Caki2 (cell line): ENCODE measurements around the gene CHL1. TPM values are rescaled to one million over a fixed set of nuclear protein-coding genes. Genes with fewer than 3 reads are reported as not detected.

Experiments used
- DNase-seq: peaks from one replicate; pipeline ENCODE4 v3.0.0-alpha.2; 2015; ENCODE audit warnings: low read depth
- in situ Hi-C: cut with HindIII; loops from 2 replicates; pipeline ENCODE4 v1.10.0; 2016; ENCODE audit warnings: low sequenced_read_pairs, low pct_unique_long_range_greater_than_20kb, mixed read lengths
- total RNA-seq: library from RNA; depleted of rRNA; stranded (reverse); fragments of >200 nt; shearing (Covaris generic); gene quantifications from 2 replicates; pipeline ENCODE4 v1.2.3, GENCODE V29; 2014; ENCODE audit warnings: low replicate concordance

CHL1 gene
- total RNA-seq, 1 experiment from 2014 or later: 7.3 TPM

- in situ Hi-C loops: no loop called here
- peak; percentile 55 for DNase-seq
Measured at GRCh38 chr3:426072-426471, 229.5 kb downstream of the CHL1 start.

GRCh38 chr3:427128-427527 lies 230.6 kb downstream of the CHL1 start:
- no peak for DNase-seq
- in situ Hi-C loops: no loop called here

- in situ Hi-C loops: no loop called here
- DNase-seq: no peak
Measured at GRCh38 chr3:430186-430585, 233.6 kb downstream of the CHL1 start.

GRCh38 chr3:435161-435560 lies 238.6 kb downstream of the CHL1 start:
- DNase-seq: no peak
- in situ Hi-C loops: no loop called here

- no peak for DNase-seq
- in situ Hi-C loops: no loop called here
Measured at GRCh38 chr3:436053-436452, 239.5 kb downstream of the CHL1 start.

GRCh38 chr3:440826-441225 lies 244.3 kb downstream of the CHL1 start:
- in situ Hi-C loops: no loop called here
- no peak for DNase-seq

GRCh38 chr3:445960-446359 lies 249.4 kb downstream of the CHL1 start:
- in situ Hi-C loops: no loop called here
- no peak for DNase-seq

- in situ Hi-C loops: no loop called here
- no peak for DNase-seq
Measured at GRCh38 chr3:447671-448070, 251.1 kb downstream of the CHL1 start.

GRCh38 chr3:449711-450110 lies 253.1 kb downstream of the CHL1 start:
- in situ Hi-C loops: no loop called here
- no peak for DNase-seq

- no peak for DNase-seq
- in situ Hi-C loops: no loop called here
Measured at GRCh38 chr3:452221-452620, 255.7 kb downstream of the CHL1 start.

- in situ Hi-C loops: no loop called here
- no peak for DNase-seq
Measured at GRCh38 chr3:453106-453505, 256.5 kb downstream of the CHL1 start.

- in situ Hi-C loops: no loop called here
- DNase-seq: no peak
Measured at GRCh38 chr3:454986-455385, 258.4 kb downstream of the CHL1 start.

GRCh38 chr3:458124-458523 lies 261.6 kb downstream of the CHL1 start:
- no peak for DNase-seq
- in situ Hi-C loops: no loop called here

GRCh38 chr3:458653-459310 lies 262.2 kb downstream of the CHL1 start:
- no peak for DNase-seq
- in situ Hi-C loops: no loop called here
